Spleen (tissue), 7 donors: ENCODE data around the gene GRK5.

Experiments
- POLR2AphosphoS5 ChIP-seq, 3 donors: sonication (generic); formaldehyde crosslinking; IDR thresholded peaks; one replicate each; pipeline ENCODE4 v1.5.1; 2017; ENCODE audit warnings: antibody characterized with exemption in 3 of 3
- TF ChIP-seq, protein P1 (sequence below), 11 experiments: fragments of 200-600 bp in 7 of 11; fragments of 450-650 bp in 4 of 11; sonication (generic) in 4 of 11; IDR thresholded peaks in 8 of 11; conservative IDR thresholded peaks in 3 of 11; 1 replicate in 7 of 11; 2 replicates in 4 of 11; pipeline versions ENCODE4 v1.4.0 to v1.8.0; 2016 to 2021; ENCODE audit warnings: antibody characterized with exemption in 11 of 11, inconsistent platforms in 4 of 11, mild to moderate bottlenecking in 1 of 11
- donor health status: DM: no; HTN: no; CAD: no; lungs with moderate emphysema.
- donor health status: DM: no; HTN: no; CAD: no.
- donor health status: DM: no; HTN: no; CAD: no.

GRCh38 chr10:119191881-119192280 is 15.5 kb upstream of the GRK5 start:
- TF ChIP-seq, protein P1, sequence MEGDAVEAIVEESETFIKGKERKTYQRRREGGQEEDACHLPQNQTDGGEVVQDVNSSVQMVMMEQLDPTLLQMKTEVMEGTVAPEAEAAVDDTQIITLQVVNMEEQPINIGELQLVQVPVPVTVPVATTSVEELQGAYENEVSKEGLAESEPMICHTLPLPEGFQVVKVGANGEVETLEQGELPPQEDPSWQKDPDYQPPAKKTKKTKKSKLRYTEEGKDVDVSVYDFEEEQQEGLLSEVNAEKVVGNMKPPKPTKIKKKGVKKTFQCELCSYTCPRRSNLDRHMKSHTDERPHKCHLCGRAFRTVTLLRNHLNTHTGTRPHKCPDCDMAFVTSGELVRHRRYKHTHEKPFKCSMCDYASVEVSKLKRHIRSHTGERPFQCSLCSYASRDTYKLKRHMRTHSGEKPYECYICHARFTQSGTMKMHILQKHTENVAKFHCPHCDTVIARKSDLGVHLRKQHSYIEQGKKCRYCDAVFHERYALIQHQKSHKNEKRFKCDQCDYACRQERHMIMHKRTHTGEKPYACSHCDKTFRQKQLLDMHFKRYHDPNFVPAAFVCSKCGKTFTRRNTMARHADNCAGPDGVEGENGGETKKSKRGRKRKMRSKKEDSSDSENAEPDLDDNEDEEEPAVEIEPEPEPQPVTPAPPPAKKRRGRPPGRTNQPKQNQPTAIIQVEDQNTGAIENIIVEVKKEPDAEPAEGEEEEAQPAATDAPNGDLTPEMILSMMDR (IDR thresholded peaks at IDR 0.05 in 8 of 11, conservative IDR thresholded peaks at IDR 0.05 in 3 of 11): no peak
- TF ChIP-seq POLR2AphosphoS5 (IDR thresholded peaks at IDR 0.05): no peak
